Activated CD8-positive, alpha-beta memory T cell treated with anti-CD3 and anti-CD28 coated beads, Interleukin-2, amount 50 U/mL, for 24 hours (primary cell): ENCODE measurements around the gene CDKN3.
"Not testable (repeated sequence)": the region's sequence is repeated elsewhere in the genome, so short reads cannot be mapped to it uniquely, and the experiment has no call there.

Experiments used
- DNase-seq: peaks from one replicate; pipeline ENCODE4 v3.0.0-alpha.2; 2020; ENCODE audit errors: extremely low read depth

Gene CDKN3

GRCh38 chr14:54424479-54424901 is 27.7 kb downstream of the CDKN3 start:
- no peak for DNase-seq

- no peak for DNase-seq
Observed at GRCh38 chr14:54425068-54425467, 28.3 kb downstream of the CDKN3 start.

DNA sequence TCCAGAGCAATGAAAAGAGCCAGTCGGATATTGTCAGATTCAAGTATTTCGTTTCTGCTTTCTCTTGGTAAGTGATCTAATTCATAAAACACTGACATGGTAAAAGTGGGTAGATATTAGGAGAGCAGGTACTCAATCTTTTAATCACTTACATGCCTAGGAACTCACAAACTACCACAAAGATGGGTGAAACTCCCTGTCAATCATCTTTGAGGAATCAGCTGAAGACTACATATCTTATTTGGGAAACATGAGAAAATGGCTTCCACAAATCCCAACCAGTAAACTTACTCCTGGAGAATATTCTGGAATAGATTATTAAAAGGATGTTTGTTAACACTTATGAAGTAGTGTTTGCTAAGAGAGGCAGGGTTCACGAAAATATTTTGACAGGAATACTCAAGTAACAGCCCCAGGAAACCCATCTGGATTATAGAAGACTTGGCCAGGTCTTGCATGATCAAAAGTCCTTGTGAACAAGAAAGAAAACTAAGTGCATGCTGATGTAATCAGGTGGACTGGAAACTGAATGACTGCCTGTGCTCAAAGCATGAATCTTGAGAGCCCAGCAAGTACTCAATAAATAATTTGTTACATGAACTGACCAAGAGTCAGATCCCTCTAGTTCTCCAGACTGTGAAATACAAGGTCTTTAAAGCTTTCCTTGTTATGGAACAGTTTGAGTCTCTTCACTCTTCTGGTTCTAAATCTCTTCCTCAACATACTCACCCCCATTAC is 28.9 kb downstream of the CDKN3 start:
- DNase-seq = no peak

DNA sequence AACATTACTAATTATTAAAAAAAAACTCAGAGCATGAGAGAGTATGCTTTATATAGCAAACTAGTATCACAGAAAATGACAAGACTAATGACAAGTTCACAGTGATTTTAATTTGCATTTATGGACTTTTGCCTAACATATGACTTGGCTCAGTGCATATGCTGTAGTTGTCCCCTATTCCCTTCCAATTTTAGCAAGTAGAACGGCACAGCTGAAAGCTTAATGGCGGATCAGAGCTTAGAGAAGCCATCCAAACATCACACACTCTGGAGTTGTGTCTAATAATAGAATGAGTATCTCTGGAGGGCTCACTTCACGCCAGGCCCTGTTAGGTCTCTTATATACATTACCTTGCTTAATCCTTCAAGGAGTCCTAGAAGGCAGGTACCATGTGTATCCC is 31.1 kb downstream of the CDKN3 start:
- no peak for DNase-seq

DNA sequence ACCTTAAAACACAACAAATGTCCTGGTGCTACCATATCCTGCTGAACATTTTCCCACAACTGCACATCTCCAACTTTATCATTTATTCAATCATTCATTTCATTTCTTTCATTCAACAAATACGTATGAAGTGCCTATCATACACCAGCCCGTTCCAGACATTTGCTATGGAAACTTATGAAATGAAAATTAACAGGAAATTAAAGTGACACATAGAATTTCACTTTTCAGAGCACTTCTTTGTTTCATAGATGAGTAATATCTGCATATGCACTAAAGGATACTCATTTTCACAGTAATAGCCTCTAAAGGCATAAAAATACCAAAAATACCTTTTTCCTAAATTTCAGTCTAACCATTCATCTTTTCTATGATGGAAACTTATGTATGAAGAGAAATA is 31.7 kb downstream of the CDKN3 start:
- DNase-seq = no peak

DNA sequence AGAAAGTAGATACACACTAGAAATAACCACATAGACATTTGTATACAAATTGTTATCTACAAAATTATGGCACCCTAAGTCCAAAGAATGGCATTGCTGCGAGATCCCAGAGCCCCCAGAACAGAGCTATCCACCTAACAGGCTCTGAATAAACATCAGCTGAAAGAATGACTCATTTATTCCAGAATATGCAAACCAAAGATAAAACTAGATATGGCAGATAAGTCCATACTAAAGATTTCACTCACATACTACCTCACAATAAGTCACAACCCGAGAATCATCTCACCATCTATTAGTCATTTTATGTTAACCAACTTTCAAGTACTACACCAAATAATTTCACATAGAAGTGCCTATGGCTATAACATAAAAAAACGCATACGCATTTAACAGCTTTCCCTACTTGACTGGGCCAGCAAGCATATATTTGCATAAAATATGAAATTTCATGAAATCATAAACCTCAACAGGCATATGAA is 38.7 kb downstream of the CDKN3 start:
- DNase-seq = no peak

DNA sequence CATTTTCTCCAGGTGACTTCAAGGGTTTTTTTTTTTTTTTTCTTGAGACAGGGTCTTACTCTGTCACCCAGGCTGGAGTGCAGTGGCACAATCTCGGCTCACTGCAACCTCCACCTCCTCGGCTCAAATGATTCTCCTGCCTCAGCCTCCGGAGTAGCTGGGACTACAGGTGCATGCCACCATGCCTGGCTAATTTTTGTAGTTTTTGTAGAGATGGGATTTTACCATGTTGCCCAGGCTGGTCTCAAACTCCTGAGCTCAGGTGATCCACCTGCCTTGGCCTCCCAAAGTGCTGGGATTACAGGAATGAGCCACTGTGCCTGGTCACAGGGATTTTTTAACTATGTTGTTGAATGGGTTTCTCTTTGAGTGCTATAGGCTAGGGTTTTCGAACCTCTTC is 41.1 kb downstream of the CDKN3 start:
- DNase-seq = not testable (repeated sequence)

DNA sequence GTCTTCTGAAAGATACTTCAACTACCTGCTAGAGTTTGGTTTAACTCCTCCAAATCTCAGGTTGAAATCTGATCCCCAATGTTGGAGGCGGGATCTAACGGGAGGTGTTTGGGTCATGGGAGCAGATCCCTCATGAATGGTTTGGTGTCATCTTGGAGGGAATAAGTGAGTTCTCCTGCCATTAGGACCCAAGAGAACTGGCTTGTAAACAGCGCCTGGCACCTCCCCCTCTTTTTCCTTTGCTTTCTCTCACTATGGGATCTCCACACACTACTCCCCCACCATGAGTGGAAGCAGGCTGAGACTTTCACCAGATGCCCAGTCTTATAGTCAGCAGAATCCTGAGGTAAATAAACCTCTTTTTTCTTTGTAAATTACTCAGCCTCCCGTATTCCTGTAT is 41.9 kb downstream of the CDKN3 start:
- DNase-seq = no peak

GRCh38 chr14:54440037-54440436 is 43.2 kb downstream of the CDKN3 start:
- DNase-seq = no peak

- no peak for DNase-seq
Observed at GRCh38 chr14:54440476-54440872, 43.7 kb downstream of the CDKN3 start.

GRCh38 chr14:54440873-54441868 is 44.4 kb downstream of the CDKN3 start, which contains the start of gene CNIH1:
TSS of gene CNIH1 (minus strand) at chr14:54441374. CDS start at chr14:54441327, 47 bp downstream.
- DNase-seq = peak; percentile 80

GRCh38 chr14:54442961-54443360 is 46.2 kb downstream of the CDKN3 start:
- DNase-seq = not testable (repeated sequence)

DNA sequence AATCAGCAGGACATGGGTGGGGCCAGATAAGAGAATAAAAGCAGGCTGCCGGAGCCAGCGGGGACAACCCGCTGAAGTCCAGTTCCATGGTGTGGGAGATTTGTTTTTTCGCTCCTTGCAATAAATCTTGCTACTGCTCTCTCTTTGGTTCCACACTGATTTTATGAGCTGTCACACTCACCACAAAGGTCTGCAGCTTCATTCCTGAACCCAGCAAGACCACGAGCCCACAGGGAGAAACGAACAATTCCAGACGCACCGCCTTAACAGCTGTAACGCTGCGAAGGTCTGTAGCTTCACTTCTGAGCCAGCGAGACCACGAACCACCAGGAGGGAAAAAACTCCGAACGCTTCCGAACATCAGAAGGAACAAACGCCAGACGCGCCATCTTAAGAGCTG is 47.2 kb downstream of the CDKN3 start:
- DNase-seq = no peak

DNA sequence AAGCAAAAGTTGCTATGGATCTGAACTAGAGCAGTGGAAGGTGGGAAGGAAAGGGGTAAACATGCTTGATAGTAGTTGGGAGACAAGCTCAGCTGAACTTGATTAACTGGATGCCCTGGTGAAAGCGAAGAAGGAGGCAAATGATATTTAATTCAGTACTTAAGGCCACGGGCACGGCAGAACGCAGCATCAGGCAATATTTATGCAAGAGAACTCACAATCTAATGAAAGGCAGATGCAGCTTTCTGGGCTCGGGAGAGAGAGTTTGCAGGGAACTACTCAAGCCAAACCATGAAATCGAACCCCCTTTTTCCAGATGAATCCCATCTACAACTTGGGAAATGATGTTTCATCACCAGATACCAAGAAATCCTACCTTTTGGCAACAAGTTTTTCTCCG is 47.9 kb downstream of the CDKN3 start:
- no peak for DNase-seq

DNA sequence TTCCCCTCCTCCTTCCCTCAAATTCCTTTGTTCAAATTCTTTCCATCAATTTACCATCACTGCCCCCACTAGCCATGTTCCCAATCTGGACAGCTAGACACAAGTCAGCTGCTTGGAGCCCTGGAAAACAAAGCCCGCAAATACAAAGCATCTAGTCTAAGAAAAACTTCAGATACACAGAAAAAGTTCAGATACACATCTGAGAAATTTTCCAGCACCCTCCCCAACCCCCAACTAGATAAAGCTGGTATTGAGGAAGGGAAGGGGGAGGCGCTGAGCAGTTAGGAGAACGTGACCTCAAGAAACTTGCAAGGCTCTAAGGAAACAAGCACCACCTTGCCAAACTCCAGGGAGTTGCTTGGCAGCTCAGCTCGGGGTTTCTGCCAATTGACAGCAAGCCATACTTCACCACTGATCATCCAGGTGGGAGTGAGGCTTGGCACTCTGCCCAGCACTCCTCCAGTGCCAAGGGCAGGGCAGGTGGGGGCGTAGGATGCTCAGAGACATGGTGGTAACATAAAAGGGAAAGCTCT is 49.4 kb downstream of the CDKN3 start:
- no peak for DNase-seq

DNA sequence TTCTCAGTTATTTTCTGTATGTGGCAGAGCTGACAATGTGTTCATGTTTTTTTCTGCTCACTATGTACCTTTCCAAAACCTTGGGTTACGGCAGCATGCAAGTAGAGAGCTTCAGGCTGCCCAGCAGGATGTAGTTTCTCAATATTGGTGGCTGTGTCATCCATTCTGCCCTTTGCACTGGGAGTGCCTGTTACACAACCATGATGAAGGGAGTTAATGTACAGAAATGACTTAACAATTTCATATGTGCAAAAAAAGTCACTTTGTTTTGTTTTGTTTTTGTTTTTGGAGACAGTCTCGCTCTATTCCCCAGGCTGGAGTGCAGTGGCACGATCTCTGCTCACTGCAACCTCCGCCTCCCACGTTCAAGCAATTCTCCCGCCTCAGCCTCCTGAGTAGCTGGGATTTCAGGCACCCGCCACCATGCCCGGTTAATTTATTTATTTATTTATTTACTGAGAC is 50.5 kb downstream of the CDKN3 start:
- no peak for DNase-seq

DNA sequence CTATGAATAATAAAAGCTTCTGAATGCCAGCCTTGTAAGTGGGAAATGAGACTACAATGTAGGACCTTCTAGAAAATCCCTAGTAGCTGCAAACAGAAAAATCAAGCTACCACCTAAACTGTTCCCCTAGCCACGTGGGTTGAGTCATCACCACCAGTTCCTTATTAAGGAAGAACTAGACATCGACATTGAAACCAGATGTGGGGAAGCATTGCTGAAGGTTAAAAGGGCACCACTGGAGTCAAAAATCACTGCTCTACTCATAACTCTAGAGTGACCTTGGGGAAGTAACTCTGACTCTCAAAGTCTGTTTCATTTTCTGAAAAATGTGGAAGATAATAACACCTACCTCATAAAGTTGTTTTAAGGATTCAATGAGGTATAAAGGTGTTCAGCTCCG is 53.7 kb downstream of the CDKN3 start:
- DNase-seq = no peak

DNA sequence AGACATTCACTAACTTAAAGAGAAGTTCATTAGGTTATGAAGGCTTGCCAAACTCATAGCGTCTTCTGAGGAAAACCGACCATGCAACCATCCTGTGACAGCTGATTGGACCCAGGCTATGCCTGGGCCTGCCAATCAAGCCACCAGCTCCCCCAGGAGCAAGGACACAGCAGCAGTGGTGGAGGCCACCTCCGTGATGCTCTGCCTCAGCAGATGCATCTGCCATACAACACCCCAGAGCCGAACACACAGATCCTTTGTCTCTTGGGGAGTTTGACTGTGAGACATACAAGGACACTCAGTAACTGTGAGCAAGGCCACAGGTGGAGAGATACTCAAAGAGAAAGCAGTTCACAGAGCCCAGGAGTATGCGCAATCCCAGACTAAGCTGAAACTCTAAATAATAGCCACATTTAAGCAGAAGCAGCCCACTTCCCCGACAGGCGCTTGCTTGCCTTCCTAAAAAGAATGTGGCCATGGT is 54.4 kb downstream of the CDKN3 start:
- no peak for DNase-seq

- DNase-seq = no peak
Observed at GRCh38 chr14:54451961-54452360, 55.2 kb downstream of the CDKN3 start.

DNA sequence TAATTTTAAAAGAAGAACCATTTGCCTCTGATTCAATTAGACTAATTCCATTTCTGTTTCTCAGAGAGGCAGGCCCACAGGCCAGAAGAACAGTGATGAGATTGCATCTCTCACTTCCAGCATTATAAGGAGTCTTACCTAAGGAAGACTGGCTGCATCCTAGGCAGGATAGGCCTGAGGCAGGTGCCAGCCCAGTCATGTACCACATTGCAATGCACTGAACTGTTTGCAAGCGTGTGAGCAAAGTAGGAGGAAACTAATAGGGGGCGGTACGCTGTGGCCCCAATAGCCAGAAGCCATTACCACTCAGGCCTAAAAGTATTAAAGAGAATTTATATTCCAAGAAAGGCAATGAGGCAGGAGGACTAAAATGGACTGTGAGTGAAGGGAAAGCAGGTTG is 56.4 kb downstream of the CDKN3 start:
- DNase-seq = no peak

DNA sequence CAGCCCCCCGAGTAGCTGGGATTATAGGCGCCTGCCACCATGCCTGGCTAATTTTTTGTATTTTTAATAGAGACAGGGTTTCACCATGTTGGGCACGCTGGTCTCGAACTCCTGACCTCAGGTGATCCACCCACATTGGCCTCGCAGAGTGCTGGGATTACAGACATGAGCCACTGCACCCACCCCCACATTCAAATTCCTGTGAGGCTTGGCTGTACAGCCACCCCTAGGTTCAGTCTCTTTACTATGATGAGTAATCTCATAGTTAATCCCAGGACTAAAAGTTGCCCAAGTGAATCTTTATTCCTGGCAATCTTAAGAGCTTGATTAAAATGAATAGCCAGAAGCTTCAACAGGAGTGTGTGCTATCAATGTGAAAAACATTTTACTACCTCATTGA is 57.2 kb downstream of the CDKN3 start:
- DNase-seq = not testable (repeated sequence)

DNA sequence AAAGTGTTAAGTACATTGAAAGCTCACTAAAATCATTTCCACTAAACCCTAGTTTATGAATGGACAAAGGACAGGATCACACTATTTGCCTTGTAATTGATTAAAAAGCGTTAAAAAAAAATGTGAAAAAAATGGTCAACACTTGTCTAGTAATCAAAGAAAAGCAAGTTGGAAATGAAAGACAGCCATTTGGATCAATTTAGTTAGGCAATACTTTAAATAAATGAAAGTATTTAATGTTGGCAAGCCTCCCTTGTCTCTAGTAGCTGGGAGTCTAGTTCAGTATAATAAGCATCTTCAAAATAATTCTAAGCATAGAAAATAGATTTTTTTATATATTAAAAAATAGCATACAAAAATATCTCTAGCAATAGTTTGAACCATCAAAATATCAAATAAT is 58.6 kb downstream of the CDKN3 start:
- DNase-seq = no peak
